ENCODE data around the gene SULF2. TPM values are rescaled to one million over a fixed set of nuclear protein-coding genes. Genes with fewer than 3 reads are reported as not detected.

SULF2 gene
- total RNA-seq, 1 experiment from 2014 or later: 495 TPM

DNA sequence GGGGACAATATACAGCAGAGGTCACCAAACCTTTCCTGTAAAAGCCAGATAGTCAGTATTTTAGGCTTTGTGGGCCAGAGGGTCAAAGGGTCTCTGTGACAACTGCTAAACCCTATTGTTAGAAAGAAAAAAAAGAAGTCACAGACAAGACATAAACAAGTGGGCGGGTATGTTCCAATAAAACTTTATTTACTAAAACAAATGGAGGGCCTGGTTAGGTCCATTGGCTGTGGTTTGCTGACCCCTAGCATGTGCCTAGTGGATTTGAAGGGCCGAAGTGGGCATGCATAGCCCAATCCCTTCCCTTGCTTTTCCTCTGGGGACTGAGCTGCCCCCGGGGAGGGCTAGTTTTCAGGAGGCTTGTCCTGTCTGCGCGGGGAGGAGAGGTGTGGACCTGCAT, 78.9 kb downstream of the SULF2 start:
- Histone ChIP-seq H3K4me3 (no peak overlapping the region), H3K9me3 (ENCODE audit: insufficient read depth, low read depth) (no peaks in the 10 kb centered on the region), H3F3A (ENCODE audit: insufficient read depth, low read depth) (peaks cover 86% of the 10 kb centered on the region), H3K79me2 (ENCODE audit: low read depth) (peaks cover 94% of the 10 kb centered on the region), H3K27ac (no peak overlapping the region), H3K36me3 (ENCODE audit: low read depth) (peaks cover 66% of the 10 kb centered on the region), H3K9me2 (ENCODE audit: insufficient read depth) (no peaks in the 10 kb centered on the region), H3K4me1 (replicated peaks; ENCODE audit: insufficient read depth) (no peaks in the 10 kb centered on the region), H2AFZ (no peak overlapping the region), H4K20me1 (ENCODE audit: insufficient read depth) (peaks cover 99% of the 10 kb centered on the region), H3K4me2 (no peak overlapping the region), H3K27me3 (ENCODE audit: insufficient read depth, low read depth) (no peaks in the 10 kb centered on the region)
- no peak for TF ChIP-seq EZH2 (IDR thresholded peaks at IDR 0.05; ENCODE audit: low read depth)
- TF ChIP-seq, protein P1, sequence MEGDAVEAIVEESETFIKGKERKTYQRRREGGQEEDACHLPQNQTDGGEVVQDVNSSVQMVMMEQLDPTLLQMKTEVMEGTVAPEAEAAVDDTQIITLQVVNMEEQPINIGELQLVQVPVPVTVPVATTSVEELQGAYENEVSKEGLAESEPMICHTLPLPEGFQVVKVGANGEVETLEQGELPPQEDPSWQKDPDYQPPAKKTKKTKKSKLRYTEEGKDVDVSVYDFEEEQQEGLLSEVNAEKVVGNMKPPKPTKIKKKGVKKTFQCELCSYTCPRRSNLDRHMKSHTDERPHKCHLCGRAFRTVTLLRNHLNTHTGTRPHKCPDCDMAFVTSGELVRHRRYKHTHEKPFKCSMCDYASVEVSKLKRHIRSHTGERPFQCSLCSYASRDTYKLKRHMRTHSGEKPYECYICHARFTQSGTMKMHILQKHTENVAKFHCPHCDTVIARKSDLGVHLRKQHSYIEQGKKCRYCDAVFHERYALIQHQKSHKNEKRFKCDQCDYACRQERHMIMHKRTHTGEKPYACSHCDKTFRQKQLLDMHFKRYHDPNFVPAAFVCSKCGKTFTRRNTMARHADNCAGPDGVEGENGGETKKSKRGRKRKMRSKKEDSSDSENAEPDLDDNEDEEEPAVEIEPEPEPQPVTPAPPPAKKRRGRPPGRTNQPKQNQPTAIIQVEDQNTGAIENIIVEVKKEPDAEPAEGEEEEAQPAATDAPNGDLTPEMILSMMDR (conservative IDR thresholded peaks at IDR 0.05): no peak
- ChIA-PET POLR2A (ENCODE audit: unreplicated experiment) (no interaction called here), CTCF (no interaction called here)
- no TSS peak for BruUV-seq (replicated peaks)
- no peak for DNase-seq
- intact Hi-C loops (cut with micrococcal nuclease; ENCODE audit: unreplicated experiment): no loop called here

DNA sequence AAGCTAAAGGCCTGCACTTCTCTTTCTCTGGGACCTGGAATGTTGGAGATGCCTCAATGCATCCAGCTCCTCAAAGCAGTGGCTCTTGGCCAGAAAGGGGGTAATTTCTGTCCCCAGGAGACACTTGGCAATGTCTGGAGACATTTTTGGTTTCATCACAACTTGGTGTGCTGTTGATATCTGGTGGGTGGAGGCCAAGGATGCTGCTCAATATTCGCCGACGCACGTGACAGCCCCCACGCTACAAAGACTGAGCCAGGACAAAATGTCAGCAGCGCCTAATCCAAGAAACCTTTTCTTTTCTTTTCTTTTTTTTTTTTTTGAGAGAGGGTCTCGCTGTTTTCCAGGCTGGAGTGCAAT, 79.8 kb downstream of the SULF2 start:
- no peak overlapping the region for H3K4me3 ChIP-seq
- BruUV-seq (replicated peaks): no TSS peak
- H3K79me2 ChIP-seq (ENCODE audit: low read depth): peaks cover 92% of the 10 kb centered on the region
- DNase-seq: no peak
- no peaks in the 10 kb centered on the region for H3K9me3 ChIP-seq (ENCODE audit: insufficient read depth, low read depth)
- intact Hi-C loops (cut with micrococcal nuclease; ENCODE audit: unreplicated experiment): no loop called here
- ChIA-PET CTCF (no interaction called here), POLR2A (ENCODE audit: unreplicated experiment) (no interaction called here)
- no peak overlapping the region for H3K27ac ChIP-seq
- no peak for TF ChIP-seq EZH2 (IDR thresholded peaks at IDR 0.05; ENCODE audit: low read depth)
- TF ChIP-seq, protein P1 (conservative IDR thresholded peaks at IDR 0.05): no peak
- peaks cover 86% of the 10 kb centered on the region for H3F3A ChIP-seq (ENCODE audit: insufficient read depth, low read depth)
- H3K27me3 ChIP-seq (ENCODE audit: insufficient read depth, low read depth): no peaks in the 10 kb centered on the region
- H3K9me2 ChIP-seq (ENCODE audit: insufficient read depth): no peaks in the 10 kb centered on the region
- H3K36me3 ChIP-seq (ENCODE audit: low read depth): peaks cover 66% of the 10 kb centered on the region
- H3K4me2 ChIP-seq: no peak overlapping the region
- peaks cover 98% of the 10 kb centered on the region for H4K20me1 ChIP-seq (ENCODE audit: insufficient read depth)
- H2AFZ ChIP-seq: no peak overlapping the region
- no peaks in the 10 kb centered on the region for H3K4me1 ChIP-seq (replicated peaks; ENCODE audit: insufficient read depth)

DNA sequence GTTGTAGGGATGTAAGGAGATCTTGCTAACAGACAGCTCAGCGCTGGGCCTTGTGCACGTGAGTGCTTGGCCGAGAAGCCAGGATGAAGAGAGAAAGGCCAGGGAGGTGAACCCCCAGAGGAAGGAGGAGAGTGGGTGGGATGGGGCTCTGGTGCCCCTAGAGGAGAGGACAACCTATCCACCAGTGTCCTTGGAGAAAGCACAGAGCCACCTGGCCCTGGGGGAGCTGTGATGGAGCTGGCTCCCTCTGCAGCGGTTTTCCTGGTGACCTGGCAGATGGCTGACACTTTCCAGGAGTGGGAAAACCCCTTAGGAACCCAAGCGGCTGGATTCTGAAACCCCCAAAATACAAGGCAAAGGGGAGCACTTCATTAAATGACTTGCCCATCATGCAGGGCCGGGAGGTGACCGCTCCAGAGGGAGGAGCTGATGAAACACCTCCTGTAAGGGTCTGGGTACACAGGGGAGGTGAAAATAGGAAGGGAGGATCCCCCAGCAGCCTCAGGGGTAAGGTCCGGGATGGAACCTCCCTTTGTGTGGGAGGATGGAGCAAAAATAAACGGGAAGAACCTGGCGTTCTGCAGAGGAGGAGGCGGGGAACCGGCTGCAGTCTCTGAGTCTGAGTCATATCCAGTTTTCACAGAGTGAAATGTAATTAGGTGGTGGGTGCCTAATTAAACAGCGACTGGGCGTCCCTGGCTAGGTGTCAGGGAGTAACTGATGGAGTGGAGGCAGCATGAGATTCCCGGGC, 80.4 kb downstream of the SULF2 start:
- H4K20me1 ChIP-seq (ENCODE audit: insufficient read depth): peaks cover 97% of the 10 kb centered on the region
- H3K9me3 ChIP-seq (ENCODE audit: insufficient read depth, low read depth): no peaks in the 10 kb centered on the region
- BruUV-seq (replicated peaks): no TSS peak
- no peaks in the 10 kb centered on the region for H3K4me1 ChIP-seq (replicated peaks; ENCODE audit: insufficient read depth)
- H3K79me2 ChIP-seq (ENCODE audit: low read depth): peaks cover 91% of the 10 kb centered on the region
- ChIA-PET CTCF (interaction anchor here (0.6 kb wide), 1 partner anchor 190 kb away, joined by 3 read pairs; no protein-coding TSS in a partner anchor), POLR2A (ENCODE audit: unreplicated experiment) (no interaction called here)
- no peak overlapping the region for H3K4me2 ChIP-seq
- no peak for DNase-seq
- intact Hi-C loops (cut with micrococcal nuclease; ENCODE audit: unreplicated experiment): no loop called here
- no peak for TF ChIP-seq EZH2 (IDR thresholded peaks at IDR 0.05; ENCODE audit: low read depth)
- TF ChIP-seq, protein P1 (conservative IDR thresholded peaks at IDR 0.05): no peak
- no peak overlapping the region for H3K4me3 ChIP-seq
- H3K27ac ChIP-seq: no peak overlapping the region
- no peak overlapping the region for H2AFZ ChIP-seq
- H3K36me3 ChIP-seq (ENCODE audit: low read depth): peaks cover 66% of the 10 kb centered on the region
- H3K9me2 ChIP-seq (ENCODE audit: insufficient read depth): no peaks in the 10 kb centered on the region
- peaks cover 86% of the 10 kb centered on the region for H3F3A ChIP-seq (ENCODE audit: insufficient read depth, low read depth)
- H3K27me3 ChIP-seq (ENCODE audit: insufficient read depth, low read depth): no peaks in the 10 kb centered on the region

Data from PC-9 (cell line).